Mesenchymal stem cell (in vitro differentiated cells and primary cell): ENCODE data around the gene SGK1.
"Not testable (repeated sequence)": the region's sequence is repeated elsewhere in the genome, so short reads cannot be mapped to it uniquely, and the experiment has no call there.

ENCODE experiments used
- DNase-seq: peaks from one replicate; pipeline ENCODE4 v3.0.0-alpha.2; 2013
- H2AFZ ChIP-seq: one replicate; pipeline ENCODE4 v1.6.1; 2013; ENCODE audit warnings: low read depth, mild to moderate bottlenecking, control low read depth, inconsistent platforms, low read length, moderate library complexity
- H2AK5ac ChIP-seq: 2 replicates; pipeline ENCODE4 v1.6.1; 2013; ENCODE audit warnings: low read length, moderate library complexity, mild to moderate bottlenecking, inconsistent platforms; ENCODE audit not compliant: severe bottlenecking
- H2BK120ac ChIP-seq: one replicate; pipeline ENCODE4 v1.6.1; 2013; ENCODE audit warnings: low read depth, mild to moderate bottlenecking, inconsistent platforms, low read length, moderate library complexity
- H2BK12ac ChIP-seq, 2 experiments: one replicate each; pipeline ENCODE4 v1.6.1; 2013; ENCODE audit warnings: inconsistent platforms in 2 of 2, low read length in 2 of 2, mild to moderate bottlenecking in 2 of 2, moderate library complexity in 2 of 2, control low read depth in 1 of 2
- H2BK15ac ChIP-seq: one replicate; pipeline ENCODE4 v1.6.1; 2013; ENCODE audit warnings: mild to moderate bottlenecking, low read depth, inconsistent platforms; ENCODE audit not compliant: poor library complexity, severe bottlenecking
- H2BK5ac ChIP-seq: 2 replicates; pipeline ENCODE4 v1.6.1; 2013; ENCODE audit warnings: low read depth, mild to moderate bottlenecking, low read length, control low read depth, inconsistent platforms; ENCODE audit not compliant: poor library complexity, severe bottlenecking
- H3K14ac ChIP-seq, 2 experiments: one replicate each; pipeline ENCODE4 v1.6.1; 2013; ENCODE audit warnings: inconsistent platforms in 2 of 2, low read length in 2 of 2, control low read depth in 1 of 2, mild to moderate bottlenecking in 1 of 2, moderate library complexity in 1 of 2
- H3K18ac ChIP-seq, 2 experiments: one replicate each; pipeline ENCODE4 v1.6.1; 2013; ENCODE audit warnings: inconsistent platforms in 2 of 2, low read length in 2 of 2, control low read depth in 1 of 2, low read depth in 1 of 2, mild to moderate bottlenecking in 1 of 2
- H3K23ac ChIP-seq, 2 experiments: one replicate each; pipeline ENCODE4 v1.6.1; 2013; ENCODE audit warnings: inconsistent platforms in 2 of 2, low read length in 2 of 2, mild to moderate bottlenecking in 2 of 2, moderate library complexity in 2 of 2, control low read depth in 1 of 2
- H3K27ac ChIP-seq: 2 replicates; pipeline ENCODE4 v1.5.1; 2013; ENCODE audit warnings: mild to moderate bottlenecking, moderate library complexity, low read length, control low read depth, inconsistent platforms; ENCODE audit not compliant: poor library complexity, severe bottlenecking
- H3K27me3 ChIP-seq, 2 experiments: 2 replicates each; pipeline versions ENCODE4 v1.6.1 to v1.7.0; 2013; ENCODE audit warnings: low read length in 2 of 2, mild to moderate bottlenecking in 2 of 2, moderate library complexity in 2 of 2, control low read depth in 1 of 2, inconsistent platforms in 1 of 2; ENCODE audit not compliant: control insufficient read depth in 1 of 2, insufficient read depth in 1 of 2
- H3K36me3 ChIP-seq, 2 experiments: 2 replicates each; pipeline versions ENCODE4 v1.6.1 to v1.7.0; 2013; ENCODE audit warnings: low read length in 2 of 2, control low read depth in 1 of 2, inconsistent platforms in 1 of 2, low read depth in 1 of 2, mild to moderate bottlenecking in 1 of 2; ENCODE audit not compliant: insufficient read depth in 2 of 2, control insufficient read depth in 1 of 2
- H3K4ac ChIP-seq, 2 experiments: one replicate each; pipeline ENCODE4 v1.6.1; 2013; ENCODE audit warnings: inconsistent platforms in 2 of 2, low read length in 2 of 2, mild to moderate bottlenecking in 2 of 2, moderate library complexity in 2 of 2, control low read depth in 1 of 2, low read depth in 1 of 2
- H3K4me1 ChIP-seq: 2 replicates; pipeline ENCODE4 v1.6.1; 2013; ENCODE audit warnings: low read depth, low read length, control low read depth; ENCODE audit not compliant: control insufficient read depth, insufficient read depth
- H3K4me2 ChIP-seq: 2 replicates; pipeline ENCODE4 v1.6.1; 2013; ENCODE audit warnings: low read length, mild to moderate bottlenecking, inconsistent platforms; ENCODE audit not compliant: poor library complexity, severe bottlenecking
- H3K4me3 ChIP-seq, 2 experiments: 2 replicates each; pipeline versions ENCODE4 v1.5.1 to v1.7.0; 2013; ENCODE audit warnings: low read length in 2 of 2, mild to moderate bottlenecking in 2 of 2, control low read depth in 1 of 2, low read depth in 1 of 2; ENCODE audit not compliant: insufficient read depth in 1 of 2
- H3K79me1 ChIP-seq: replicated peaks from 2 replicates; pipeline ENCODE4 v1.6.1; 2013; ENCODE audit warnings: mild to moderate bottlenecking, control low read depth, low read length, inconsistent platforms; ENCODE audit not compliant: poor library complexity, severe bottlenecking
- H3K9ac ChIP-seq: 2 replicates; pipeline ENCODE4 v1.7.0; 2013; ENCODE audit warnings: mild to moderate bottlenecking, low read length, moderate library complexity
- H3K9me3 ChIP-seq: 2 replicates; pipeline ENCODE4 v1.7.0; 2013; ENCODE audit warnings: mild to moderate bottlenecking, low read length; ENCODE audit not compliant: control insufficient read depth
- H4K8ac ChIP-seq: one replicate; pipeline ENCODE4 v1.6.1; 2013; ENCODE audit warnings: inconsistent platforms, mild to moderate bottlenecking, low read length, moderate library complexity
- H4K91ac ChIP-seq: one replicate; pipeline ENCODE4 v1.6.1; 2013; ENCODE audit warnings: mild to moderate bottlenecking, low read length, inconsistent platforms
- WGBS: methylation state at CpG from one replicate; pipeline ENCODE4 v1.1.7; 2013; ENCODE audit warnings: mixed read lengths; 5-methylcytosine and 5-hydroxymethylcytosine counted together

Gene SGK1

DNA sequence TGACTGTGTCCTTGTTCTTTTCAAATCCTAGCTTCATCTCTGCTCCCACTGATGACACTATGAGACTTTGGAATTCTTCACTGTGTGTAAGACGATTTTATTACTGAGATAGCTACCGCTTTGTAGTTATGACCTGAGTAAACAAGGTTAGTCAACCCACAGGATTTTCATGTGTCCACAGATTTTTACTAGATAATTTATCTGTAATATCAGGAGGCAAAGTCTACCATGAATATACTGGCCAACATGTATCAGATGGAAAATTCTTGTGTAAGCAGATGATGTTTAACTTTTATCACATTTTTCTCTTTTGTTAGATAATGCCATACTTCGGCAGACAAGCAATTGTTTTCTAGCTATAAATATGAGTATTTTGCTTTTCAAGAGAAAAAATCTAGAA, 119.8 kb downstream of the SGK1 start:
- Histone ChIP-seq H4K8ac (no peak overlapping the region), H3K9me3 (no peaks in the 10 kb centered on the region), H3K79me1 (no peaks in the 10 kb centered on the region), H3K36me3 (no peaks in the 10 kb centered on the region), H2BK120ac (no peak overlapping the region), H2BK5ac (no peak overlapping the region), H3K23ac (no peak overlapping the region), H3K4ac (no peak overlapping the region), H3K9ac (no peak overlapping the region), H2BK15ac (no peak overlapping the region), H2AK5ac (no peak overlapping the region), H2AFZ (no peak overlapping the region), H3K18ac (no peak overlapping the region), H2BK12ac (no peak overlapping the region), H3K4me2 (no peak overlapping the region), H4K91ac (no peak overlapping the region), H3K27me3 (no peaks in the 10 kb centered on the region), H3K27ac (no peak overlapping the region), H3K4me3 (no peak overlapping the region), H3K14ac (no peak overlapping the region), H3K4me1 (no peaks in the 10 kb centered on the region)
- WGBS: no CpG with 5 or more reads among the region's 3 CpGs
- no peak for DNase-seq

- H3K9me3 ChIP-seq, H2AK5ac ChIP-seq, H2AFZ ChIP-seq, H3K27me3 ChIP-seq, H3K23ac ChIP-seq, H4K91ac ChIP-seq, H2BK12ac ChIP-seq, H3K27ac ChIP-seq, H3K14ac ChIP-seq, H2BK120ac ChIP-seq, H3K79me1 ChIP-seq, H2BK15ac ChIP-seq, H3K4me2 ChIP-seq, H2BK5ac ChIP-seq, H3K36me3 ChIP-seq, H3K9ac ChIP-seq, DNase-seq, H3K18ac ChIP-seq, H3K4me1 ChIP-seq, H4K8ac ChIP-seq, H3K4ac ChIP-seq, H3K4me3 ChIP-seq: not testable (repeated sequence)
- WGBS: 100% methylated on average over 3 of the region's 6 CpGs
Observed at GRCh38 chr6:134197685-134198084, 120.2 kb downstream of the SGK1 start.

- Histone ChIP-seq H3K36me3 (no peaks in the 10 kb centered on the region), H2AFZ (no peak overlapping the region), H3K18ac (no peak overlapping the region), H3K79me1 (no peaks in the 10 kb centered on the region), H3K23ac (no peak overlapping the region), H2AK5ac (no peak overlapping the region), H2BK12ac (no peak overlapping the region), H3K27me3 (no peaks in the 10 kb centered on the region), H3K27ac (no peak overlapping the region), H3K4me1 (no peaks in the 10 kb centered on the region), H2BK5ac (no peak overlapping the region), H3K14ac (no peak overlapping the region), H3K4ac (no peak overlapping the region), H4K91ac (no peak overlapping the region), H2BK120ac (no peak overlapping the region), H3K9ac (no peak overlapping the region), H3K4me2 (no peak overlapping the region), H4K8ac (no peak overlapping the region), H3K4me3 (no peak overlapping the region), H2BK15ac (no peak overlapping the region), H3K9me3 (no peaks in the 10 kb centered on the region)
- DNase-seq: no peak
- 97% methylated on average over 9 of the region's 11 CpGs for WGBS
Observed at GRCh38 chr6:134196568-134197193, 121.2 kb downstream of the SGK1 start.

DNA sequence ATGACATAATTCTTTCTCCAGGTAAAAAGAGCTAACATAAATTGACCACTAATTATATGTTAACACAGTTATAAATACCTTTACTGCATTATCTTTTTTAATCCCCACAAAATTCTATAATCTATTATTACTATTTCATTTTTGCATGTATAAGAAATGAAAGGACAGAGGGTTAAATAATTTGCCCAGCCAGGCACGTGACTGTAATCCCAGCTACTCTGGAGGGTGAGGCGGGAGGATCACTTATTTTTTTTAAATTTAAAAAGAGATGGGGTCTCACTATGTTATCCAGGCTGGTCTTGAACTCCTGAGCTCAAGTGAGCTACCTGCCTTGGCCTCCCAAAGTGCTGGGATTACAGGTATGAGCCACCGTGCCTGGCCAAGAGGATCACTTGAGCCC, 121.9 kb downstream of the SGK1 start:
- Histone ChIP-seq H4K91ac (no peak overlapping the region), H2BK5ac (no peak overlapping the region), H3K9me3 (no peaks in the 10 kb centered on the region), H3K4me1 (no peaks in the 10 kb centered on the region), H2BK12ac (no peak overlapping the region), H3K18ac (no peak overlapping the region), H3K4me2 (no peak overlapping the region), H3K27ac (no peak overlapping the region), H2AK5ac (no peak overlapping the region), H2BK15ac (no peak overlapping the region), H3K23ac (no peak overlapping the region), H3K14ac (no peak overlapping the region), H2AFZ (no peak overlapping the region), H4K8ac (no peak overlapping the region), H3K36me3 (no peaks in the 10 kb centered on the region), H3K4me3 (no peak overlapping the region), H3K4ac (no peak overlapping the region), H2BK120ac (no peak overlapping the region), H3K27me3 (no peaks in the 10 kb centered on the region), H3K79me1 (no peaks in the 10 kb centered on the region), H3K9ac (peak overlapping the region; percentile 77)
- 89% methylated on average over 3 of the region's 3 CpGs for WGBS
- DNase-seq: no peak
